Peyer's patch (tissue), 4 donors: ENCODE data around the gene CALN1. TPM values are rescaled to one million over a fixed set of nuclear protein-coding genes. Genes with fewer than 3 reads are reported as not detected.
"Not testable (repeated sequence)": the region's sequence is repeated elsewhere in the genome, so short reads cannot be mapped to it uniquely, and the experiment has no call there.

Experiments used
- DNase-seq, 3 donors: peaks; one replicate each; pipeline ENCODE4 v3.0.0-alpha.2; 2017 to 2019
- H3K27ac ChIP-seq, 4 donors: fragments of 200-600 bp; sonication (generic); one replicate each; pipeline ENCODE4 v1.5.1; 2016 to 2019
- H3K27me3 ChIP-seq, 2 donors: fragments of 200-600 bp; sonication (generic); one replicate each; pipeline ENCODE4 v1.5.1; 2019
- H3K36me3 ChIP-seq, 3 donors: fragments of 200-600 bp; sonication (generic); one replicate each; pipeline ENCODE4 v1.5.1; 2016 to 2019
- H3K4me1 ChIP-seq, 4 donors: fragments of 200-600 bp; sonication (generic); one replicate each; pipeline ENCODE4 v1.5.1; 2016 to 2019
- H3K4me3 ChIP-seq, 4 donors: fragments of 200-600 bp; sonication (generic); 1 replicate in 3 of 4; 2 replicates in 1 of 4; pipeline ENCODE4 v1.5.1; 2016 to 2019; ENCODE audit warnings: mild to moderate bottlenecking in 1 of 4
- H3K9me3 ChIP-seq, 4 donors: fragments of 200-600 bp; sonication (generic); one replicate each; pipeline ENCODE4 v1.5.1; 2016 to 2019; ENCODE audit warnings: mild to moderate bottlenecking in 1 of 4
- POLR2A ChIP-seq, 2 donors: fragments of 450-650 bp; IDR thresholded peaks; one replicate each; pipeline ENCODE4 v1.5.1; 2017; ENCODE audit warnings: antibody characterized with exemption in 2 of 2, mild to moderate bottlenecking in 2 of 2, moderate library complexity in 2 of 2
- total RNA-seq, 4 donors: library from RNA; depleted of rRNA; stranded (reverse); fragments of >200 nt; gene quantifications; one replicate each; pipeline ENCODE4 v1.1.0, GENCODE V29; 2016
- TF ChIP-seq, protein P1 (sequence below), 6 experiments: fragments of 450-650 bp in 4 of 6; fragments of 200-600 bp in 2 of 6; sonication (generic) in 1 of 6; IDR thresholded peaks; one replicate each; pipeline ENCODE4 v1.5.1; 2017 to 2019; ENCODE audit warnings: antibody characterized with exemption in 6 of 6, mild to moderate bottlenecking in 3 of 6, moderate library complexity in 1 of 6

CALN1 gene
- total RNA-seq, 4 donors from 2014 or later = 0.13 TPM; not detected in 3

DNA sequence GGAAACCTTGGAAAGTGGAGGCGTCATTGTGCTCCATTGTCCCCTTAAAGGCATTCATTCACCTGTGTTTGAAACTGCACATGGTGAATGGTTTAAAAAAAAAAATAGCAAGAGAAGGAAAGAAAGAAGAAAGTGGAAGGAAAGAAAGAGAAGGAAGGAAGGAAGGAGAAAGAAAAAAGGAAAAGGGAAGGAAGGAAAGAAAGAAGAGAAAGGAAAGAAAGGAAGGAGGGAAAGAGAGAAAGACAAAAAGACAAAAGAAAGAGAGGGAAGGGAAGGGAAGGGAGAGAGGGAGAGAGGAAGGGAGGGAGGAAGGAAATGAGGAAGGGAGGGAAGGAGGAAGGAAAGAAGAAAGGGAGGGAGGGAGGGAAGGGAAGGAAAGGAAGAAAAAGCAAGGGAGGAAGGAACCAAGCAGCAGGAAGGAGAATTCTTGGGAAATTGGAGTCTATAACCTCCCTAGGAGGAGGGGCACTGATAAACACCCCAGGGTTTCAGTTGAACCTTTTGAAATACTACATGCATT lies 66.9 kb downstream of the CALN1 start:
- H3K27ac ChIP-seq = no peak overlapping the region
- no peaks in the 10 kb centered on the region for H3K36me3 ChIP-seq
- DNase-seq = no peak
- no peak overlapping the region for H3K4me3 ChIP-seq
- no peaks in the 10 kb centered on the region for H3K9me3 ChIP-seq
- H3K4me1 ChIP-seq = no peaks in the 10 kb centered on the region
- no peaks in the 10 kb centered on the region for H3K27me3 ChIP-seq
- TF ChIP-seq, protein P1, sequence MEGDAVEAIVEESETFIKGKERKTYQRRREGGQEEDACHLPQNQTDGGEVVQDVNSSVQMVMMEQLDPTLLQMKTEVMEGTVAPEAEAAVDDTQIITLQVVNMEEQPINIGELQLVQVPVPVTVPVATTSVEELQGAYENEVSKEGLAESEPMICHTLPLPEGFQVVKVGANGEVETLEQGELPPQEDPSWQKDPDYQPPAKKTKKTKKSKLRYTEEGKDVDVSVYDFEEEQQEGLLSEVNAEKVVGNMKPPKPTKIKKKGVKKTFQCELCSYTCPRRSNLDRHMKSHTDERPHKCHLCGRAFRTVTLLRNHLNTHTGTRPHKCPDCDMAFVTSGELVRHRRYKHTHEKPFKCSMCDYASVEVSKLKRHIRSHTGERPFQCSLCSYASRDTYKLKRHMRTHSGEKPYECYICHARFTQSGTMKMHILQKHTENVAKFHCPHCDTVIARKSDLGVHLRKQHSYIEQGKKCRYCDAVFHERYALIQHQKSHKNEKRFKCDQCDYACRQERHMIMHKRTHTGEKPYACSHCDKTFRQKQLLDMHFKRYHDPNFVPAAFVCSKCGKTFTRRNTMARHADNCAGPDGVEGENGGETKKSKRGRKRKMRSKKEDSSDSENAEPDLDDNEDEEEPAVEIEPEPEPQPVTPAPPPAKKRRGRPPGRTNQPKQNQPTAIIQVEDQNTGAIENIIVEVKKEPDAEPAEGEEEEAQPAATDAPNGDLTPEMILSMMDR (IDR thresholded peaks at IDR 0.05) = no peak

DNA sequence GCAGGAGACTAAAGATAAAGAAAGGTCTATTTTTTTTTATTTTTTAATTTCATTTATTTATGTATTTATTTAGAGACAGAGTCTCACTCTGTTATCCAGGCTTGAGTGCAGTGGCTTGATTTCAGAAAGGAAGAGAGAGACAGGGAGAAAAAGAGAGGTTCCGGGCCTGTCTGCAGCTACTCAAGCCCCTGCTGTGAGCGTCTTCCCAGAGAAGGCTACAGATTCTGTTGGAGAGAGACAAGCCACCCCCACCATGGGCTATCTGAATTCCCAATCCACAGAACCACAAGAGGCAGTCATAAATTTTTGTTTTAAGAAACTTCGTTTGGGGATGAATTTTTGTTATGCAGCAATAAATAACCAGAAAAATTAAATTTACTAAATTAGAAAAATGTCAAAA lies 68.1 kb downstream of the CALN1 start:
- Histone ChIP-seq H3K9me3 (no peaks in the 10 kb centered on the region), H3K27me3 (no peaks in the 10 kb centered on the region), H3K36me3 (no peaks in the 10 kb centered on the region), H3K27ac (no peak overlapping the region), H3K4me1 (no peaks in the 10 kb centered on the region), H3K4me3 (no peak overlapping the region)
- no peak for DNase-seq
- TF ChIP-seq, protein P1 (IDR thresholded peaks at IDR 0.05) = no peak
- TF ChIP-seq POLR2A (IDR thresholded peaks at IDR 0.05) = no peak

DNA sequence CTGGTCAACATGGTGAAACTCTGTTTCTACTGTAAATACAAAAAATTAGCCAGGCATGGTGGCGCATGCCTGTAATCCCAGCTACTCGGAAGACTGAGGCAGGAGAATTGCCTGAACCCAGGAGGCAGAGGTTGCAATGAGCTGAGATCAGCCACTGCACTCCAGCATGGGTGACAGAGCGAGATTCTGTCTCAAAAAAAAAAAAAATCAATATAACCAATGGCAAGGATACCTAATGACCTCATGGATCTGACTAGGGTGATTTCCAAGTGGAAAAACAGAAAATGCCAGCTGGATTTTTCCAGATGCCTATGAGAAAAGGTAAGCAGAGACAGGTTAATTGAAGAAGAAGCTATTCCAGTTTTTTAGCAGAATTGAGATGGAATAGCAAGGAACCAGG lies 68.8 kb downstream of the CALN1 start:
- not testable (repeated sequence) for DNase-seq, H3K9me3 ChIP-seq, H3K27me3 ChIP-seq, H3K4me1 ChIP-seq, H3K4me3 ChIP-seq, H3K27ac ChIP-seq, H3K36me3 ChIP-seq

DNA sequence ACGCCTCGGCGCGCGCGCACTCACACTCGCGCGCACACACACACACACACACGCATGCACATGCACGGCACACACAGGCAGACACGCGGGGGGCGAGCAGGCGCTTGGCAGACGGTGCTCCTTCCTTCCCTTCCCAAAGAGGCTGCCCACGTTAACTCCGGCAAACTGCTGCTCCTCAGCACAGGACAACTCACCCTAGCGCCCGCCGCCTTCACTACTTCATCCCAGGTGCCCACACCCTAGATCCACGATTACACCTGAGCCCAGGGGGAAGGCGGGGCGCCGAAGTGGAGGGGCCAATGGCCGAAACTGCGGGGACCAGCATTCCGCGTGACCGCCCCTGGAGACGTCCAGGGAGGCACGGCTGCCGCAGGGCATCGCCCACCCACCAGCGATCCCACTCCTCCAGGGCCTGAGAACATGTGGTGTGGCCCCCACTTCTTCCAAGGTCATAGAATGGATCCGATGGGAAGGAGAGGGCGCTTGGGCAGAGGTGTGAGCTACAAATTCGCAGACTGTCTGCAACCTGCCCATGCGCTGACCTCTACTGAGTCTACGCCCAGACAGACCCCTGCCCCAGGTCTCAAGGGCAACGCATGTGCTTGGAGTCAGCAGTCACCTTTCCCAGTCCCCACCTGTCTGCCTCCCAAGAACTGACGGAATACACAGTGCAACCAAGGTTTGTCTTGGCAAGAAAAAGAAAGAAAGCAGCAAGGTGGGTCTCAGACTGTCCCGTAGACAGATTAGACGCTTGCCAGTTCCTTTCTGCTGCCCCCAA lies 74.6 kb downstream of the CALN1 start:
- H3K27ac ChIP-seq = no peak overlapping the region
- H3K36me3 ChIP-seq = no peaks in the 10 kb centered on the region
- no peaks in the 10 kb centered on the region for H3K9me3 ChIP-seq
- DNase-seq = no peak
- H3K27me3 ChIP-seq = no peaks in the 10 kb centered on the region
- TF ChIP-seq, protein P1 (IDR thresholded peaks at IDR 0.05) = no peak
- TF ChIP-seq POLR2A (IDR thresholded peaks at IDR 0.05) = no peak
- no peaks in the 10 kb centered on the region for H3K4me1 ChIP-seq
- H3K4me3 ChIP-seq = no peak overlapping the region

DNA sequence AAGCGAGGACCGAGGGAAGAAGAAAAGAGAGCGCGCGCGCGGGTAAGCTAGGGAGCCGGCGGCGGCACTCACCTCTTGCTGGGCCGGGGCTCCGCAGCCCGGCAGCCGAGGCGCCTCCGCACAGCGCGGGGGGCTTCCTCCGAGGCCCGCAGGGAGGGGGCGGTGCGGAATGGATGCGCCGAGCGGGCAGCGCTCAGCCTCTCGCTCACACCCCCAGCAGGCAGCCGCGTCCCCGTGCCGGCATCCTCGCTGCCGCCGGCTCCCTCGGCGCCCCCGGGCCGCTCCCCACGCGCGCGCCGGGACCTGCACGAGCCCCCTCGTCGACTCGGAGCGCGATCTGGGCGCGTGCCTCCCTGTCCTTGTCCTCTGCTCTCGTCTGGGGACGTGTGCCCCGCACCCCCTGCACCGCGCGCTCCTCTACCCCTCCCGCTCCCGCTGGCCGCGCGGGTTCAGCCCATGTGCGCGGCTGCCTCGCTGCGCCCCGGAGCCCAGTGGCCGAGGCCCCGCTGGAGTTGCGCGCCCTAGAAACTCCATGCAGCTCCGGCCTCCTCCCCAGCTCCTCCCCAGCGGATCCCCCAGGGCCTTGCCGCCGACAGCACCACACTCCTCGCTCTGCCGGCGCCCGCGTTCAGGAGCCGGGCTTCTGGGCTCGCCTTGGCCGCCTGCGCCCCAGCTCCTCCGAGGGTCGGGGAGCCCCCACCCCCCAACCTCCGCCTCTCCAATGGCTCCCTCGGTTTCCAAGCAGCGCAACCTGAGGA lies 75.3 kb downstream of the CALN1 start:
- Histone ChIP-seq H3K27me3 (no peaks in the 10 kb centered on the region), H3K4me3 (no peak overlapping the region), H3K27ac (no peak overlapping the region), H3K4me1 (no peaks in the 10 kb centered on the region), H3K9me3 (peaks cover 0 to 4% (median 0%) of the 10 kb centered on the region in 4 donors), H3K36me3 (no peaks in the 10 kb centered on the region)
- no peak for TF ChIP-seq POLR2A (IDR thresholded peaks at IDR 0.05)
- no peak for DNase-seq

DNA sequence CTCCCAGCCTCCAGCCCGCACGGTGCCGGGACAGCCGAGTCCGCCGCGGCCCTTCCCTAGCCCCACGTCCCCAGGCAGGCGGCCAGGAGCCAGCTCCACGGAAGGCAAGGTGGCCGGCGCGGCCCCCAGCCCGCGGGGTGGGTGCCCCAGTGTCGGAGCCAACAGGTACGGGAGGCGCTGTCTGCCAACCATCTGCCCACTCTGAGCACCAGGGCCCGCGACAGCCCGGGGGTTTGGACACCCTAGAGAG lies 75.8 kb downstream of the CALN1 start:
- no peak for DNase-seq
- TF ChIP-seq, protein P1 (IDR thresholded peaks at IDR 0.05) = no peak
- no peak for TF ChIP-seq POLR2A (IDR thresholded peaks at IDR 0.05)
- peaks cover 0 to 4% (median 0%) of the 10 kb centered on the region in 4 donors for H3K9me3 ChIP-seq
- no peak overlapping the region for H3K4me3 ChIP-seq
- H3K27me3 ChIP-seq = no peaks in the 10 kb centered on the region
- no peaks in the 10 kb centered on the region for H3K4me1 ChIP-seq
- H3K27ac ChIP-seq = no peak overlapping the region
- H3K36me3 ChIP-seq = no peaks in the 10 kb centered on the region
